NCI-H345 treated with DMSO at 0.1 percent for 48 hours (cell line): ENCODE data around the gene SEPSECS.

Source experiments
- DNase-seq: peaks from one replicate; lab custom pipeline; 2025; ENCODE audit not compliant: unreplicated experiment; lab: John Stamatoyannopoulos, UW

The SEPSECS gene

GRCh38 chr4:25110527-25111329 lies 49.5 kb downstream of the SEPSECS start:
- no peak for DNase-seq

GRCh38 chr4:25109511-25109910 lies 50.7 kb downstream of the SEPSECS start:
- no peak for DNase-seq

GRCh38 chr4:25108556-25108955 lies 51.7 kb downstream of the SEPSECS start:
- no peak for DNase-seq

DNA sequence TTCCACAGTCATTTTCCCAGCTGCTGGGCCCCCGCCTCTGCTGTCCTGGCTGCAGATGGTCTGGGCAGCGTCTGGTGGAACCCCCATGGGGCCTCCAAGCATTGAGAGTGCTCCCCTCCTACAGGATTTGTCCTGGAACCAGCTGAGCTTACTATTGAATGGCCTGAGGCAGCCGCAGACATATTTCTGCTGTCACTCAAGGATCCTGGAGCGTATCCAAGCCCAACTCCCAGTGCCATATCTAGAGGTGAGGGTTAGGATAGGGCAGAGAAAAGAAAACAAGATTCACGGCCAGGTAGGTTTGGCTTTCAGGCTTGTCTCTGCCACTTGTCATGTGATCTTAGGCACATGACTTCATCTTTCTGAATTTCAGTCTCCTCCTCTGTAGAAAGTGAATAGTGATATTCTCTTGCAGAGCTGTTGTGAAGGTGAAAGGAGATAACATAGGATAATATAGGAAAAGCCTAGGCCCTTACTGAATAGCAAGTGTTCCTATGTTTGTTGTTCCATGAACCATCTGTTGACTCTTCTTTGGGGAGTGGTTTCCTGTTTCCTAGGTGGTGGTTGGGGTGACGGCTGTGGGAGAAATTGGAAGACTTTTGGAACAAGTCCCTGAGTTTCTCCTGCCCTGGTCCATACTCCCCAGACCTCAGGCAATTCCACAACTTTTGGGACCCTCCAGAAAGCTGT lies 52.3 kb downstream of the SEPSECS start:
- DNase-seq: no peak

DNA sequence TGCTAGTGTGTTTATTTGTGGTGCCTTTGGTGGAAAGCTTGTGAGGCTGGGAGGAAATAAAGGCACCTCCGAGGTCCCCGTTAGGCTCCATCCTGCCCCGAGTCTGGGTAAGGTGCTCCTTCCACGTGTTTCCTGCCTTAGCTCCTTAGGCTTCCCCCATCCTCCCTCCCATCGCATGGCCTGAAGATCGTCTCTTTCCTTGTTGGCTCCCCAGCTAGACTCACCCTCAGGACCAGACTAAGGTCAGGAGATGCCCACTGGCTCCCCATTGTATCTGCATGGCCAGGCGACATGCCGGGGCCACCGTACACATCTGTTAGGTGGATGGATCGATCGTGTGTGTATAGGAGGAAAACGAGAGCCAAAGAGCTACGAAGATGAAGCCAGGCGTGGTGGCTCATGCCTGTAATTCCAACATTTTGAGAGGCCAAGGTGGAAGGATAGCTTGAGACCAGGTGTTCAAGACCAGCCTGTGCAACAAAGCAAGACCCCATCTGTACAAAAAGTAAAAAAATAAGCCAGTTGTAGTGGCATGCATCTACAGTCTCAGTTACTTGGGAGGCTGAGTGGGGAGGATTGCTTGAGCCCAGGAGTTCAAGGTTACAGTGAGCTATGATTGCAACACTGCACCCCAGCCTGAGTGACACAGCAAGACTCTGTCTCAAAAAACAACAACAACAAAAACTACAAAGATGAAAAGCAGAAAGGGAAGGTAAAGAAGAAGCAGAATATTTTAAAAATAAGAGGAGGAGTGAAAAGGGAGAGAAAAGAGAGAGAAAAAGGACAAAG lies 53.7 kb downstream of the SEPSECS start:
- no peak for DNase-seq

- DNase-seq: no peak
These were observed 55.7 kb downstream of the SEPSECS start for GRCh38 chr4:25104591-25104990.

DNA sequence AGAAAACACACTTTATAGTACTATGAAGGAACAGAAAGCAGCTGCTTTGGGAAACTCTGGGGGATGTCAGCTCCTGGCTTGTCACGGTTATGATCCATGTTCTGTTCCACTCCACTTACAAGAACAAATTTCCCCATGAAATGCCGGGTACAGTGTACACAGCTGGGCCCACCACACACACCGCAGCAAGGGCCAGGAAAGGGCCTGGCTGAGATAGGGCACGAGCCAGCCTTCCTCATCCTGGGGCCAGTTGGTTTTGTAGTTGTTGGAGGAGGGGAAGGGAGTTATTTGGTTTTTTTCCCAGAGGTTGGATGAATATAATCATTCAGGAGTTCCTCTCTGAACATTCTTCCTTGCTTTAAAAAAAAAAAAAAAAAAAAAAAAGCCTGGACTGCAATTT lies 56.8 kb downstream of the SEPSECS start:
- DNase-seq: no peak

- DNase-seq: no peak
These were observed 58.4 kb downstream of the SEPSECS start for GRCh38 chr4:25101836-25102235.

GRCh38 chr4:25100710-25101109 lies 59.5 kb downstream of the SEPSECS start:
- DNase-seq: no peak

DNA sequence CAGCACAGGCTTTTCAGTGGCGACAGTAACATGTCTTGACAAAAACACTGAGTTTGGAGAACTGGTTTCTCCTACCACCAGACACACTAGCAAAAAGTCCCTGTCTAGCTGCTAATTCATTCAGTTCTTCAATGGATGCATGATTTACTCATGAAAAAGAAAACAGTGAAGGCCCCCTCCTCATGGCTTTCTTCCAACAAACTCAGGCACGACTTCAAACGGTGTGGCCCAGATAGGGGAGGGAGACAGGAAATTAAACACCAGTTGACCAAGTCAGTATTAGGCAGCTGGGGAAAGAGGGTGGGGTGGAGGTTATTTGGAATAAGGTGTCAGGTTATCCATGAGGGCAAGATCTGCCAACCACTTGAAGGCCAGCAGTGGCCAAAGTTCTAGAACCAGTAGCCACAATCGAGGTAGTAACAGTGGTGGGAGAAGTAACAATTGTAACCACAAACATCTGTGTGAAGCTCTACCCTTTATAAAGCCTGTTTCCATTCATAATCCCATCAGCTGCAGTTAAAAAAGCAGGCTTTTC lies 60.2 kb downstream of the SEPSECS start:
- no peak for DNase-seq

GRCh38 chr4:25098964-25099891 lies 61.0 kb downstream of the SEPSECS start:
- DNase-seq: no peak

GRCh38 chr4:25096981-25097443 lies 63.2 kb downstream of the SEPSECS start:
- DNase-seq: no peak

GRCh38 chr4:25096251-25096980 lies 63.8 kb downstream of the SEPSECS start:
- no peak for DNase-seq

- DNase-seq: no peak
These were observed 64.4 kb downstream of the SEPSECS start for GRCh38 chr4:25095837-25096236.

DNA sequence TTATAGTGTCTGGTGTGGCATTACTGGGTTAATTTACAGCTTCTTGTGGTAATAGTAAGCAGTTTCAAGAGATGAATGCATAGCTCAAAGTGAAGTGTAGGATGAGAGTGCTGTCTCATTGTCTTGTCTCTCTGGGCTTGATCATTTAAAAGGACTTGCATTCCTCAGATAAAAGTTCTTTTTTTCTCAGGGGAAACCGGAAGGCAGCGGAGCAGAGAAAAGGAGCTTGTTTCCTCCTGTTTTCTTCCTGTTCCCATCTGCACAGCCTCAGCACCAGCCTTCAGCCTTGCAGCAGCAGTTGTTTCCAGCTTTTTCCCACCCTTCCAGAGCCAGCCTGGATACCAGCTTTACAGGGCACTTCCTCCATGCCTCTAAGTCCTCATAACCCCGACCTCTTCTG lies 68.1 kb downstream of the SEPSECS start:
- DNase-seq: no peak

GRCh38 chr4:25090516-25090915 lies 69.7 kb downstream of the SEPSECS start:
- DNase-seq: no peak

DNA sequence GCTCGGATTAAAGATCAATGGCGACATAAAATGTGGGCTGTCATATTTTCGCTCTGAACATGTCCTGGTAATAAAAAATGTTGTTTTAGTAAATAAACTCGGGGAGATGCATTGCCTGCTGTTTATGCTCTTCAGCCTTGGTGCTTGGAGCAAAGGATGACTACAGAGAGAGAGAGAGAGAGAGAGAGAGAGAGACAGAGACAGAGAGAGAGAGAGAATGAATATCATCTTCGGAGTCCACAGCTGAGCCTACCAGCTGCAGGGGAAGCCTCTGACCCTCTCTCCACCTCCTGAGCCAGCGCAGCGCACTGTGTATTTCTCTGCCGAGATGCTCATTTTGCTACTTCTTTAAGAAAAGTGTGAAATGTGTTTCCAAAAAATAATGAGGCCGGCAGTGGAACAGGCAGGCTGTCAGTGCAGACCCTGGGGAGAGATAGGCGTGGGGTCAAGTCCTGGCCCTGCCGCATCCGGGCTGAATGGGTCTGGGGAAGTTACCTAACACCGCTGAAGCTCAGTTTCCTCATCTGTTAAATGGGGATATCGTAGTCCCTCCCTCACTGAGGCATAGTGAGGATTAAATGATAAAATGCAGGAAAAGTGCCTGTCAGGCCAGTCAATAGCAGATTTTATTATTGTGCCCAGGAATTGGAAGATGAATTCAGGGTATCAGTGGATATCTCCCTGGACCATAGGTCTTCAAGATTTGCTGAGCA lies 71.0 kb downstream of the SEPSECS start:
- no peak for DNase-seq

DNA sequence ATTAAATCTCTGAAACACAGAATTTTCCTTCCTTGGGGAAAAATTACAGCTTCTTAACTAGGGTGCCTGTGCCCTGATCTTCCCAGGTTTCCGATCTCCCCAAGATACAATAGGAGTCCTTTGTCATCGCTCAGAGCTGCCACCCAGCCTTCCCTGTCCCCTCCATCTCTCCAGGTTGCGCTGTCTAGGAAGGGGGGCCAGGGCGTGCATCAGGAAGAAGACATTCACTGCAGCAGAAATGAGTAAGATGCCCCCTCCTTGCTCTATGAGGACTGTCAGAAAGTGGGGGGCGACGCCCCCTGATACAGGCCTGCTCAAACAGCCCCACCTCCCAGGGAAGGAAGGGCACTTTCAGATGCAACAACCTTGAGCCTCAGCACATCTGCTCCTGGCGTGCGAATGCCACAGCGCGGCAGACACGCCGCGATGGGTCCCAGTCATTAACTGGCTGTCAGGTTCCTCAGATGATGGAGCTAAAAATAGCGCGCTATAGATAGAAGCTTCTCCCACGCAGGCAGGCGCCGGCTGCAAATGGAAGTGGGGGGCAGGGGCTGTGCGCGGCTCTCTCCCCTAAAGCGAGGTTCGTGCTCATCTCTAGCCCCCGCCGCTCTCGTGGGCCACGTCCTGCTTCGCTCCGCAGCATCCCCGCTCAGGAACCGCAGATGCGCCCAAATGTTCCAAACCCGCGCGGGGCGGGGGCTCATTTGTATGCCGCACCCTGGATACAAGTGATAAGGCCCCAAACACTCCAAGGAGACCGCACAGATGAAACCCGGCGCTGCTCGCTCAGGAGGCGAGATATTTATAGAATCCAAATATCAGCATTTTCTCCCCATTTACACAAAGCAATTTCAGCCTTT lies 71.9 kb downstream of the SEPSECS start:
- DNase-seq: no peak
